Endothelial cell (in vitro differentiated cells): ENCODE measurements around the gene CEBPA. TPM values are rescaled to one million over a fixed set of nuclear protein-coding genes. Genes with fewer than 3 reads are reported as not detected.

Experiments used
- DNase-seq: peaks from one replicate; pipeline ENCODE4 v3.0.0; 2021; ENCODE audit warnings: low spot score
- H3K27ac Mint-ChIP-seq: one replicate; pipeline ENCODE4 v1.8.0; 2021; ENCODE audit warnings: mixed read lengths, inconsistent platforms; ENCODE audit not compliant: unreplicated experiment
- H3K27me3 Mint-ChIP-seq: one replicate; pipeline ENCODE4 v1.8.0; 2021; ENCODE audit warnings: mild to moderate bottlenecking, moderate library complexity, mixed read lengths, inconsistent platforms; ENCODE audit not compliant: unreplicated experiment
- H3K36me3 Mint-ChIP-seq: one replicate; pipeline ENCODE4 v1.8.0; 2021; ENCODE audit warnings: mild to moderate bottlenecking, low read depth, mixed read lengths, inconsistent platforms; ENCODE audit not compliant: unreplicated experiment
- H3K4me1 Mint-ChIP-seq: one replicate; pipeline ENCODE4 v1.8.0; 2021; ENCODE audit warnings: mild to moderate bottlenecking, mixed read lengths, inconsistent platforms; ENCODE audit not compliant: unreplicated experiment
- H3K4me3 Mint-ChIP-seq: one replicate; pipeline ENCODE4 v1.8.0; 2021; ENCODE audit warnings: mild to moderate bottlenecking, mixed read lengths, inconsistent platforms; ENCODE audit not compliant: unreplicated experiment
- H3K9me3 Mint-ChIP-seq: one replicate; pipeline ENCODE4 v1.8.0; 2021; ENCODE audit warnings: mixed read lengths, inconsistent platforms; ENCODE audit not compliant: unreplicated experiment
- CTCF ChIP-seq: fragments of 200-600 bp; sonication (generic); IDR thresholded peaks from one replicate; pipeline ENCODE4 v1.5.0; 2021; ENCODE audit warnings: antibody characterized with exemption; ENCODE audit not compliant: unreplicated experiment
- total RNA-seq: library from RNA; stranded (reverse); fragmentation: NEBNext Ultra II Directional; extraction: Animal tissue kit (Norgen Biotek cat#: 25700); gene quantifications from one replicate; pipeline ENCODE4 v1.2.1, GENCODE V29; 2021; ENCODE audit not compliant: unreplicated experiment

The CEBPA gene
- total RNA-seq, 1 donor from 2014 or later = 0.59 TPM

- Mint-ChIP-seq H3K27ac (no peak overlapping the region), H3K27me3 (peaks cover 8% of the 10 kb centered on the region), H3K4me1 (no peaks in the 10 kb centered on the region), H3K4me3 (no peak overlapping the region), H3K9me3 (no peaks in the 10 kb centered on the region), H3K36me3 (peaks cover 8% of the 10 kb centered on the region)
- no peak for TF ChIP-seq CTCF
- DNase-seq = no peak
Measured at GRCh38 chr19:33288666-33289065, 13.7 kb downstream of the CEBPA start.

GRCh38 chr19:33287927-33288326 is 14.4 kb downstream of the CEBPA start:
- DNase-seq = no peak
- Mint-ChIP-seq H3K4me3 (no peak overlapping the region), H3K27me3 (peaks cover 8% of the 10 kb centered on the region), H3K9me3 (no peaks in the 10 kb centered on the region), H3K27ac (no peak overlapping the region), H3K36me3 (peaks cover 8% of the 10 kb centered on the region), H3K4me1 (no peaks in the 10 kb centered on the region)
- no peak for TF ChIP-seq CTCF

GRCh38 chr19:33287438-33287837 is 14.9 kb downstream of the CEBPA start:
- no peaks in the 10 kb centered on the region for H3K9me3 Mint-ChIP-seq
- peaks cover 6% of the 10 kb centered on the region for H3K27me3 Mint-ChIP-seq
- DNase-seq = no peak
- H3K4me1 Mint-ChIP-seq = no peaks in the 10 kb centered on the region
- no peak overlapping the region for H3K4me3 Mint-ChIP-seq
- H3K27ac Mint-ChIP-seq = no peak overlapping the region
- H3K36me3 Mint-ChIP-seq = peaks cover 8% of the 10 kb centered on the region
- no peak for TF ChIP-seq CTCF

- TF ChIP-seq CTCF = no peak
- H3K27ac Mint-ChIP-seq = no peak overlapping the region
- H3K36me3 Mint-ChIP-seq = peaks cover 8% of the 10 kb centered on the region
- no peak overlapping the region for H3K4me3 Mint-ChIP-seq
- no peak for DNase-seq
- H3K27me3 Mint-ChIP-seq = peaks cover 5% of the 10 kb centered on the region
- no peaks in the 10 kb centered on the region for H3K9me3 Mint-ChIP-seq
- no peaks in the 10 kb centered on the region for H3K4me1 Mint-ChIP-seq
Measured at GRCh38 chr19:33286899-33287298, 15.4 kb downstream of the CEBPA start.

- peaks cover 8% of the 10 kb centered on the region for H3K36me3 Mint-ChIP-seq
- no peak for DNase-seq
- no peak for TF ChIP-seq CTCF
- H3K27me3 Mint-ChIP-seq = peaks cover 7% of the 10 kb centered on the region
- no peak overlapping the region for H3K27ac Mint-ChIP-seq
- H3K4me3 Mint-ChIP-seq = no peak overlapping the region
- H3K9me3 Mint-ChIP-seq = no peaks in the 10 kb centered on the region
- H3K4me1 Mint-ChIP-seq = no peaks in the 10 kb centered on the region
Measured at GRCh38 chr19:33285441-33285927, 16.9 kb downstream of the CEBPA start.
